Esophagus muscularis mucosa (tissue), 3 donors: ENCODE measurements around the gene HELZ.

Experiments
- POLR2A ChIP-seq: fragments of 450-650 bp; IDR thresholded peaks from one replicate; pipeline ENCODE4 v1.6.1; 2017; ENCODE audit warnings: antibody characterized with exemption, moderate library complexity, mild to moderate bottlenecking, low read depth
- TF ChIP-seq, protein P1 (sequence below), 3 experiments: fragments of 200-600 bp in 2 of 3; fragments of 450-650 bp in 1 of 3; sonication (generic) in 2 of 3; IDR thresholded peaks; one replicate each; pipeline ENCODE4 v1.5.1; 2017 to 2019; ENCODE audit warnings: antibody characterized with exemption in 3 of 3, mild to moderate bottlenecking in 2 of 3, moderate library complexity in 1 of 3

DNA sequence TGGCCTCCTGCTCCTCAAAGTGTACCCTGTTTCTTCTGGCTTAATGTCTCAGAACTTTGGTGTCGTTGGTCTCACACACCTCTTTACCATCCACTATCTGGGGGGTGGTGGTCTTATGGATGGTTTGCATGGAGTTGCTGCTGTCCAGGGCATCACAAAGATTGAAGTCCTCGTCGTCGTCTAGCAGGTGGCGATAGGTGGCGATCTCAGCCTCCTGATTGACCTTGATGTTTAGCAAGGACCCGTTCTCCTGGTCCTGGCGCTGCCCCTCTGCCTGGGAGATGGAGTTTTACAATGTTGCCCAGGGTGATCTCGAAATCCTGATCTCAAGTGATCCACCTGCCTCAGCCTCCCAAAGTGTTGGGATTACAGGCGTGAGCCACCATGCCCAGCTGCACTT lies 31.1 kb upstream of the HELZ start:
- TF ChIP-seq, protein P1, sequence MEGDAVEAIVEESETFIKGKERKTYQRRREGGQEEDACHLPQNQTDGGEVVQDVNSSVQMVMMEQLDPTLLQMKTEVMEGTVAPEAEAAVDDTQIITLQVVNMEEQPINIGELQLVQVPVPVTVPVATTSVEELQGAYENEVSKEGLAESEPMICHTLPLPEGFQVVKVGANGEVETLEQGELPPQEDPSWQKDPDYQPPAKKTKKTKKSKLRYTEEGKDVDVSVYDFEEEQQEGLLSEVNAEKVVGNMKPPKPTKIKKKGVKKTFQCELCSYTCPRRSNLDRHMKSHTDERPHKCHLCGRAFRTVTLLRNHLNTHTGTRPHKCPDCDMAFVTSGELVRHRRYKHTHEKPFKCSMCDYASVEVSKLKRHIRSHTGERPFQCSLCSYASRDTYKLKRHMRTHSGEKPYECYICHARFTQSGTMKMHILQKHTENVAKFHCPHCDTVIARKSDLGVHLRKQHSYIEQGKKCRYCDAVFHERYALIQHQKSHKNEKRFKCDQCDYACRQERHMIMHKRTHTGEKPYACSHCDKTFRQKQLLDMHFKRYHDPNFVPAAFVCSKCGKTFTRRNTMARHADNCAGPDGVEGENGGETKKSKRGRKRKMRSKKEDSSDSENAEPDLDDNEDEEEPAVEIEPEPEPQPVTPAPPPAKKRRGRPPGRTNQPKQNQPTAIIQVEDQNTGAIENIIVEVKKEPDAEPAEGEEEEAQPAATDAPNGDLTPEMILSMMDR (IDR thresholded peaks at IDR 0.05), result no peak
- no peak for TF ChIP-seq POLR2A
